Measurements from ENCODE around the gene NCOA6.

The NCOA6 gene

GRCh38 chr20:34825530-34826362, at the start of gene NCOA6:
Gene NCOA6, minus strand, starts transcription at chr20:34825651. Its CDS starts 43,296 bp downstream, at chr20:34782355.
- no CpG with 5 or more reads among the region's 52 CpGs for WGBS (ENCODE audit: insufficient coverage, insufficient read length)
- DNase-seq (ENCODE audit: low read depth, low spot score) = no peak
- peak within 1 kb of the TSS; percentile 92 for H3K4me3 ChIP-seq (ENCODE audit: low read length)
- no peak within 1 kb of the TSS for H3K27ac ChIP-seq (ENCODE audit: low read length)
- H3K36me3 ChIP-seq (ENCODE audit: control insufficient read depth, insufficient read depth, low read length) = no peaks in the 10 kb centered on the region
- H3K9me3 ChIP-seq (ENCODE audit: control insufficient read depth, insufficient read depth, low read length) = no peaks in the 10 kb centered on the region
- no peaks in the 10 kb centered on the region for H3K4me1 ChIP-seq (ENCODE audit: control insufficient read depth, insufficient read depth, low read length)
- H3K27me3 ChIP-seq (ENCODE audit: control insufficient read depth, insufficient read depth, low read length) = no peaks in the 10 kb centered on the region

- no CpG with 5 or more reads among the region's 2 CpGs for WGBS (ENCODE audit: insufficient coverage, insufficient read length)
These were observed 48.7 kb upstream of the NCOA6 start for GRCh38 chr20:34874094-34874654.

DNA sequence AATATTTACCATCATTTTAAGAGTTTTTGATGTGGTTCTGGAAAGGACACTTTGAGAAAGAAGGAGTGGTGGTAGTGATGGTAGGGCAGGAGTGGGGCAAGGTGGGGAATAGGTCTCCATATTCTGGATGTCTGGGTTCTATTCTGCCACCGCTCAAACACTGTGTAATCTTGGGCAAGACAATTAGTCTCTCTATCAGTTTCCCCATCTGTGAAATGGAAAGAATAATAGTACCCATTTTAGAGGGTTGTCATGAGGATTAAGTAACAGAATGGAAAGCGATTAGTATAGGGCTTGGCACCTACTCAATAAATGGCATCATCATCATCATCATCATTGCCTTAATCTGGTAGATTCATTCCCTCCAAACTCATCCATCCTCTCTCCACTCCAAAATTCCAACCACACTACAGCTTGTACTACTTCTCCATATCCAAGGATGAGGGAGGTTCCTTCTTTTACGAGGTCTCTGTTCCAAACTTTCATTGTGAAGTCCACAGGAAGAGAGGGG, 48.2 kb upstream of the NCOA6 start:
- Histone ChIP-seq H3K36me3 (ENCODE audit: control insufficient read depth, insufficient read depth, low read length) (no peaks in the 10 kb centered on the region), H3K4me1 (ENCODE audit: control insufficient read depth, insufficient read depth, low read length) (peaks cover 3% of the 10 kb centered on the region; the same call in 1 of the 2 replicates), H3K27ac (ENCODE audit: low read length) (no peak overlapping the region), H3K27me3 (ENCODE audit: control insufficient read depth, insufficient read depth, low read length) (no peaks in the 10 kb centered on the region), H3K4me3 (ENCODE audit: low read length) (no peak overlapping the region), H3K9me3 (ENCODE audit: control insufficient read depth, insufficient read depth, low read length) (no peaks in the 10 kb centered on the region)
- no peak for DNase-seq (ENCODE audit: low read depth, low spot score)
- no CpG with 5 or more reads among the region's 3 CpGs for WGBS (ENCODE audit: insufficient coverage, insufficient read length)

More at GRCh38 chr20:34874094-34874654, 48.7 kb upstream of the NCOA6 start:
- H3K27ac ChIP-seq (ENCODE audit: low read length) = no peak overlapping the region
- no peak overlapping the region for H3K4me3 ChIP-seq (ENCODE audit: low read length)
- no peaks in the 10 kb centered on the region for H3K36me3 ChIP-seq (ENCODE audit: control insufficient read depth, insufficient read depth, low read length)
- H3K9me3 ChIP-seq (ENCODE audit: control insufficient read depth, insufficient read depth, low read length) = no peaks in the 10 kb centered on the region
- H3K27me3 ChIP-seq (ENCODE audit: control insufficient read depth, insufficient read depth, low read length) = no peaks in the 10 kb centered on the region
- DNase-seq (ENCODE audit: low read depth, low spot score) = peak; percentile 72
- peaks cover 3% of the 10 kb centered on the region; the same call in 1 of the 2 replicates for H3K4me1 ChIP-seq (ENCODE audit: control insufficient read depth, insufficient read depth, low read length)

- no peaks in the 10 kb centered on the region for H3K36me3 ChIP-seq (ENCODE audit: control insufficient read depth, insufficient read depth, low read length)
- DNase-seq (ENCODE audit: low read depth, low spot score) = peak; percentile 61
- H3K27ac ChIP-seq (ENCODE audit: low read length) = no peak within 1 kb of the TSS
- H3K9me3 ChIP-seq (ENCODE audit: control insufficient read depth, insufficient read depth, low read length) = no peaks in the 10 kb centered on the region
- H3K27me3 ChIP-seq (ENCODE audit: control insufficient read depth, insufficient read depth, low read length) = no peaks in the 10 kb centered on the region
- H3K4me3 ChIP-seq (ENCODE audit: low read length) = peak within 1 kb of the TSS; percentile 50
- peaks cover 3% of the 10 kb centered on the region; the same call in 1 of the 2 replicates for H3K4me1 ChIP-seq (ENCODE audit: control insufficient read depth, insufficient read depth, low read length)
- WGBS (ENCODE audit: insufficient coverage, insufficient read length) = no CpG with 5 or more reads among the region's 52 CpGs
These were observed 47.3 kb upstream of the NCOA6 start, which contains the start of gene GGT7 for GRCh38 chr20:34872622-34873224. Gene GGT7, minus strand, starts transcription at chr20:34872856. Its CDS starts 41 bp downstream, at chr20:34872815.

DNA sequence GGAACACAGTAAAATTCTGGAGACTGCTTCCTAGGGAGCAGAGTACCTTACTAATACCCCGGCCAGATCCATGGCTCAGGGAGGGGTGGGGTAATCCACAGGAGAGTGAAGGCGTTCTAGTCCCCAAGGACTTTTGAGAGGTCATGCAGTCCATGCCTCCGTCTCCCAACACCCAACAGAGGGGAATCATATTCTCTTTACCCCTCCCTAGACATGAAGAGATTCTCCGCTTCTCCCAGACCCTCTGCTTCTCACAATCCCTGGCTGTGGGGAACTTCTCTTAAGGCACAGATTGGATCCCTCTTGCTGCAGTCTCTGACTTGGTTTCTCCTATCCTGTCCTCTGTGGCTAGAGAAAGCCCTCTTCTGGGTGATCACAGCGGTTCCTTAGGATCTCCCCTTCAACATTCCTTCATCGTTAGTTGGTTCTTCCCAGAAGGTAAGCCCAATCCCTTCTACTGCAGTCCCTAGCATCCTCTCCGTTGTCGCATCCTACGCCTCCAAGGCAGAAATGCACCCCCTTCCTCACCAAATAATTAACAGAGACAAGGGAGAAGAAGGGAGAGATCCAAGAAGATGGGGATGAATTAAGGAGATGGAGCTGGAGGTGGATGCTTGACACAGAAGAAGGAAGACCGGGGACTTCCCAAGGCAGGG, 46.6 kb upstream of the NCOA6 start:
- Histone ChIP-seq H3K9me3 (ENCODE audit: control insufficient read depth, insufficient read depth, low read length) (no peaks in the 10 kb centered on the region), H3K27me3 (ENCODE audit: control insufficient read depth, insufficient read depth, low read length) (no peaks in the 10 kb centered on the region), H3K36me3 (ENCODE audit: control insufficient read depth, insufficient read depth, low read length) (no peaks in the 10 kb centered on the region), H3K4me3 (ENCODE audit: low read length) (peak overlapping the region; percentile 50), H3K27ac (ENCODE audit: low read length) (no peak overlapping the region), H3K4me1 (ENCODE audit: control insufficient read depth, insufficient read depth, low read length) (peaks cover 3% of the 10 kb centered on the region; the same call in 1 of the 2 replicates)
- no peak for DNase-seq (ENCODE audit: low read depth, low spot score)
- no CpG with 5 or more reads among the region's 10 CpGs for WGBS (ENCODE audit: insufficient coverage, insufficient read length)

GRCh38 chr20:34871320-34871926, 46.0 kb upstream of the NCOA6 start:
- Histone ChIP-seq H3K4me1 (ENCODE audit: control insufficient read depth, insufficient read depth, low read length) (peaks cover 3% of the 10 kb centered on the region; the same call in 1 of the 2 replicates), H3K4me3 (ENCODE audit: low read length) (no peak overlapping the region), H3K36me3 (ENCODE audit: control insufficient read depth, insufficient read depth, low read length) (no peaks in the 10 kb centered on the region), H3K27me3 (ENCODE audit: control insufficient read depth, insufficient read depth, low read length) (no peaks in the 10 kb centered on the region), H3K27ac (ENCODE audit: low read length) (no peak overlapping the region), H3K9me3 (ENCODE audit: control insufficient read depth, insufficient read depth, low read length) (no peaks in the 10 kb centered on the region)
- 100% methylated on average over 2 of the region's 7 CpGs for WGBS (ENCODE audit: insufficient coverage, insufficient read length)
- DNase-seq (ENCODE audit: low read depth, low spot score) = no peak

GRCh38 chr20:34864216-34864615, 38.8 kb upstream of the NCOA6 start:
- no peak overlapping the region for H3K4me3 ChIP-seq (ENCODE audit: low read length)
- peaks cover 2% of the 10 kb centered on the region; the same call in 1 of the 2 replicates for H3K4me1 ChIP-seq (ENCODE audit: control insufficient read depth, insufficient read depth, low read length)
- WGBS (ENCODE audit: insufficient coverage, insufficient read length) = no CpG with 5 or more reads among the region's 5 CpGs
- no peaks in the 10 kb centered on the region for H3K27me3 ChIP-seq (ENCODE audit: control insufficient read depth, insufficient read depth, low read length)
- DNase-seq (ENCODE audit: low read depth, low spot score) = no peak
- no peak overlapping the region for H3K27ac ChIP-seq (ENCODE audit: low read length)
- H3K9me3 ChIP-seq (ENCODE audit: control insufficient read depth, insufficient read depth, low read length) = no peaks in the 10 kb centered on the region
- H3K36me3 ChIP-seq (ENCODE audit: control insufficient read depth, insufficient read depth, low read length) = no peaks in the 10 kb centered on the region

DNA sequence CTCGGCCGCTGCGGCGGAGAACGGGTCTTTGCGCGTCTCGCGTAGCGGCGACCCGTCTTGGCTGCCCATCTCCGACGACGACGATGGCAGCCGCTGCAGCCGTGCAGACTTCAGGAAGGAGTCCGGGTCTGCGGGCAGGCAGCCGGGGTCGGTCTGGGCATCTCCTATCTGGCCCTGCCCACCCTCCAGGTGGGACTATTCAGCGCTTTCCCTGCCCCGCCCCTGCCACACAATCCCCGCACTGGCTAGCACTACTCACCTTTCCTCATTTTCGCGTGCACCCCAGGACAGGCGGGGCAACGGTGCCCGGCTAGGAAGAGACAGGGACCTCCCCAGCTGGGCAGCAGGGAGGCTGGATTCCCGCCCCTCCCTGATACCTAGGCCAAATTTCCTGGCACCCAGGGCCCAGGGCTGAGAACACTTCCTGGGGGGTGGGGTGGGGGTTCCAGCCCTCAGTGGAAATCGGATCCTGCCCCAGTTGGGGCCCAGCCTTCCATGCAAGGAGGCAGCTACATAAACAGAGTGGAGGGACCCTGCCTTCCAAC, 38.0 kb upstream of the NCOA6 start:
- no peaks in the 10 kb centered on the region for H3K36me3 ChIP-seq (ENCODE audit: control insufficient read depth, insufficient read depth, low read length)
- H3K27me3 ChIP-seq (ENCODE audit: control insufficient read depth, insufficient read depth, low read length) = no peaks in the 10 kb centered on the region
- H3K4me3 ChIP-seq (ENCODE audit: low read length) = no peak overlapping the region
- no peaks in the 10 kb centered on the region for H3K9me3 ChIP-seq (ENCODE audit: control insufficient read depth, insufficient read depth, low read length)
- peaks cover 2% of the 10 kb centered on the region; the same call in 1 of the 2 replicates for H3K4me1 ChIP-seq (ENCODE audit: control insufficient read depth, insufficient read depth, low read length)
- no peak overlapping the region for H3K27ac ChIP-seq (ENCODE audit: low read length)
- WGBS (ENCODE audit: insufficient coverage, insufficient read length) = no CpG with 5 or more reads among the region's 32 CpGs
- DNase-seq (ENCODE audit: low read depth, low spot score) = no peak

DNA sequence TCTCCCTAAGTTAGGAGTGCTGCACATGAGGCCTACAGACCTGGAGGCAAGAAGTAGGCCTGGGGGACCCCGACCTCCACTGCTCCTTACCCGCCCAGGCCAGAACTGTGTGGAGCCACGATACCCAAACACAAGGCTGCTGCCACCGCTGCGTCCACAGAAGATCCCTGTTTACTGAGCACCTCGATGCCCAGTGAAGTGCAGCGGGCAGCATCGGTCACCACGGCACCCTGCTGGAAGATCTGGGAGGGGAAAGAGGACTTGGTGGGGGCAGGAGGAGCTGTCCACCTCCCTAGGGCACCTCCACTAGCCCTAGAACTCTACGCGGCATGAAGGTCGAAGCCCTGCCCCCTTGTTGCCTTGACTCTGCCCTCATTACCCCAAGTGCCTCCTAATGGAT, 37.3 kb upstream of the NCOA6 start:
- Histone ChIP-seq H3K36me3 (ENCODE audit: control insufficient read depth, insufficient read depth, low read length) (no peaks in the 10 kb centered on the region), H3K9me3 (ENCODE audit: control insufficient read depth, insufficient read depth, low read length) (no peaks in the 10 kb centered on the region), H3K27ac (ENCODE audit: low read length) (no peak overlapping the region), H3K27me3 (ENCODE audit: control insufficient read depth, insufficient read depth, low read length) (no peaks in the 10 kb centered on the region), H3K4me1 (ENCODE audit: control insufficient read depth, insufficient read depth, low read length) (peaks cover 2% of the 10 kb centered on the region; the same call in 1 of the 2 replicates), H3K4me3 (ENCODE audit: low read length) (no peak overlapping the region)
- no peak for DNase-seq (ENCODE audit: low read depth, low spot score)
- no CpG with 5 or more reads among the region's 12 CpGs for WGBS (ENCODE audit: insufficient coverage, insufficient read length)

All from iPS DF 6.9 (cell line).